ENCODE results near the gene FRMPD4.

FRMPD4 gene

DNA sequence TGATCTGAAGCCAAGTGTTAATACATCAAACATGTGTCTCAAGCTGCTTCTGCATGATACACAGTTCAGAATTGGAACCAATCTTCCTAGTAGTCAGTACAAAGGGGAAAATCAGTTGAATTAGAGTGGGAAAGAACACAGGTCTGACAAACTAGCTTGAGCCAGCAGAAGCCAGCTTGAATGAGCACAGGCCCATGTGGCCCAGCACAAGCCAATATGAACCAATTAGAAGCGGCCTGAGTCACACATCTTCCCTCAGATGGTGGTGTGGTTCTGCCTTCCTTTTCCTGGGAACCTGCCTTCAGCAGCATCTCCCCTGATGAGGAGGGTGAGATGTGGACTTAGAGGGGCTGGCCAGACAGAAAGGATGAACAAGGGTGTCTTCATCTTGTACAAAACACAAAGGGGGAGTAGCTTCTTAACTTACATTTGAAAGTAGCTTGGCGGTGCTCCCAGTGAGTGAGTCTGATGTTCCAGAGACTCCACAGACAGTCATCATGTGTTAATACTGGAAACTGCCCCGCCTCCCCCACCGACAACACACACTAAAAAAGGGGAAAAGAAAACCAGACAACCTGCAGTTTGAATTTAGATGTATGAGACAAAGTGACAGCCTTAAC, 72.0 kb downstream of the FRMPD4 start:
- no peak for DNase-seq (ENCODE audit: low read depth in 3 of 3, low spot score in 1 of 3)

DNA sequence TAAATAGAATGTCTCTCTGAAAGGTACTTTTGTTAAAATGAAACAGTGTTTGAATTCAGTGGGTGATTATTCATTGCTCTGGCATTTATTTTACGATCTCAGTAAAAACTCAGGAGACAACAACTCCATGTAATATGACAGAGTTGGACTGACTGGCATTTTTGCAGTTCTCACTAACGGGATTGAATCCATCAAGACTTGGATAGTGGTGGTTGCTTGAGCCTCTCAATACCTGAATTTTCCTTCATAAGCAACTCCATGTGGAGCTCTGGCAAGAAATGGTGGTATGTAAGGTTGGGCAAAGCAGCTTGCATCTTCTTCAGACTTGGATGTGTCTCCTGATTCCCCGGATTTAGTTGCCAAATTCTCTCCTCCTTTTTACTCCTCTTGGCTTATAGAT, 72.7 kb downstream of the FRMPD4 start:
- no peak for DNase-seq (ENCODE audit: low read depth in 3 of 3, low spot score in 1 of 3)

GRCh38 chrX:12223650-12224049, 85.4 kb downstream of the FRMPD4 start:
- no peak for DNase-seq (ENCODE audit: low read depth in 3 of 3, low spot score in 1 of 3)

GRCh38 chrX:12225107-12225506, 86.8 kb downstream of the FRMPD4 start:
- DNase-seq (ENCODE audit: low read depth in 3 of 3, low spot score in 1 of 3): no peak

- no peak for DNase-seq (ENCODE audit: low read depth in 3 of 3, low spot score in 1 of 3)
These were observed 89.3 kb downstream of the FRMPD4 start for GRCh38 chrX:12227412-12228041.

DNA sequence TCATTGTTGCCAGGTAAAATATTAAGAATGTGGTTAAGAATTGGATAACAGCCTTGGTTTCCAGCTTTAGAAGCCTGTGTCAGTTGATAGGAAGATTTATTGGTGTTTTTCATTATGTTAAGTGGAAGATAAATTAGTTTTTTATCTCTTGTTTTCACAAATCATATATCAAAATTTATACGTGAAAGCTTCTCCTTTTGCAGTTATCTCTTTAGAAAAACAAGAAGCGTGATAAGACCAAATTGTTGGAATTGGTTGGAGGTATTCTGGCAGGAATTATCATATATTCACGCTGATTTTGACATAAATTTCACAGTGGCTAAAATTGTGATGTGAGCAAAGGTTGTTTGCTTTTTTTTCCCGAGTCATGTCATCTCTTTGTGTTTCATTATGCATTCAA, 90.6 kb downstream of the FRMPD4 start:
- no peak for DNase-seq (ENCODE audit: low read depth in 3 of 3, low spot score in 1 of 3)

DNA sequence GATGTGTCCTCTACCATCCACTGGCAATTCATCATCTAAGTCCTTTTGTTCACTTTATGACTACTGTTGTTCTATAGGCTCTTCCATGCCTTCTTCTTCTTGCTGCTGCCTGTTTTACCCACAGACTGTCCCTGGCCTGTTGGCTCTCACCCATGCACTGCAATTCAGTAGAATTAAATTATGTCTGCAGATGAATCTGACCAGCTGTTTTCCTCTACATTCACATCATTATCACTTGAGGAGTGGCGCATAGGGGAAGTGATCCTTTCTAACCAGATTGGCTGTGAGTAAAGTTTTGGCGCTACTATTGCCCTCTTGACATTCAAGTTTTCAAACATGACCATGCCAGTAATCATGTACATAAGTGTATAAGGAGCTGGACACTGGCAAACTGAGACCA, 91.7 kb downstream of the FRMPD4 start:
- DNase-seq (ENCODE audit: low read depth in 3 of 3, low spot score in 1 of 3): no peak

DNA sequence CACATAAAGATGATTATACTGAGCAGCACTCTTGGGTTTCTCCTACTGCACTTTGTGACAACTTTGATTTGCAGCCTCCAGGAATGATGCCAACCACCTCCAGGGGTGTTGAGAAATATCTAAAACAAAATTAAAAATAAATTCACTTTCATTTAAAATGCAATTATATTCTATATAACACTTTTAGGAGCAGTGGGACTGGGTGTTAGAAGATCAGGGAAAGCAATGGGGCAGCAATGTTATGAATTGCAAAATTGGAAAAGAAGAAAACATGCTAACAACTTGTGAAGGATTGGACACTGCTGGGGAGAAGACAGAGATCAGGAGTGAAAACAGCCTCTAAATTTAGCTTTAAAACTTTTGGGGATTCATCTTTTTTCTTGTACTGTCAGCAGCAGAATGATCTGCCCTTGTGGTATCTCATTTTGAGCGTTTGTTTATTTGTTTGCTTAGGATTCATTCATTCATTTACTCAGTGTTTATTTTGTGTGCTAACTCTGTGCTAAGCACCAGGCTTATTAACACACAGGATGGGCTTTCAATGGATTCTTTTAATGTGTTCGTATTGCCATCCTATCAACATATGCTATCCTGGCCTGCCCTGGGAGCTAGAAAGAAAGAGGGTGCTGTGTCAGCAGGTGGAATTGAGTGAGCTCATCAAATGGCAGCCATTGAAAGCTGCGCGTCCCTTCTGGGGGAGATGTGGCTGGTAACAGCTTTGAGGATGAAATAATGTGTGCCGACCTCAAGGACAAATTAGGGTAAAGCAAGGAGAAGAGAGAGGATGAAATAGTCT, 96.5 kb downstream of the FRMPD4 start:
- no peak for DNase-seq (ENCODE audit: low read depth in 3 of 3, low spot score in 1 of 3)

DNA sequence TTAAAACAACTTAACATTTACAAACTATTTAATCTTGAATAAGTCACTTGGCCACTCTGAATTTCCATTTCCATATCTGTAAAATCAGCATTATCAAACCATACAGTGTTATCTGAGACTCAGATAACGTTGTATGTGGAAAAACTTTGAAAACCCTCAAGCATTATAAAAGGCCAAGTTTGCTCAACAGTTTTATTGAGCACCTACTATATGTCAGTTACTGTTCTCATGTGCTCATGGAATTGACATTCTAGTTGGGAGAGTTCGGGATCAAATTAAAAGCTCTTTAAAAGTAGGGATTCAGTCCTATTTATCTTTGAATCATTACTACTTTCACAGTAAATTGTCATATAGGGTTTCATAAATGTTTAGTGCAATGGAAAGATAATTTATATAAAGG, 97.9 kb downstream of the FRMPD4 start:
- no peak for DNase-seq (ENCODE audit: low read depth in 3 of 3, low spot score in 1 of 3)

GRCh38 chrX:12237131-12237530, 98.9 kb downstream of the FRMPD4 start:
- DNase-seq (ENCODE audit: low read depth in 3 of 3, low spot score in 1 of 3): no peak

DNA sequence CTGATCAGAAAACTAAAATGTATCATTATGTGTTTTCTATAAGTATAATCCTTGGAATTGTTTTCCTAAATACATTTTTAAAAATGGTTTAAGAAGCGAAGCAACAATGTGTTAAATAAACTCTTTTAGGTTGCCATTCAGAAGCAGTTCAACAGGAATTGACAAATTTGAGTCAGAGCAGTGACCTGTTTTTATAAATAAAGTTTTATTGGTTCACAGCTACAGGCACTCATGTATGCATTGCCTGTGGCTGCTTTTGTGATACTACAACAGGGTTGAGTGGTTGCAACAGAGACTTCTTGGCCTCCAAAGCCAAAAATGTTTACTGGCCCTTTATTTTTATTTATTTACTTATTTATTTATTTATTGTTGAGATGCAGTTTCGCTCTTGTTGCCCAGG, 99.5 kb downstream of the FRMPD4 start:
- DNase-seq (ENCODE audit: low read depth in 3 of 3, low spot score in 1 of 3): no peak

DNA sequence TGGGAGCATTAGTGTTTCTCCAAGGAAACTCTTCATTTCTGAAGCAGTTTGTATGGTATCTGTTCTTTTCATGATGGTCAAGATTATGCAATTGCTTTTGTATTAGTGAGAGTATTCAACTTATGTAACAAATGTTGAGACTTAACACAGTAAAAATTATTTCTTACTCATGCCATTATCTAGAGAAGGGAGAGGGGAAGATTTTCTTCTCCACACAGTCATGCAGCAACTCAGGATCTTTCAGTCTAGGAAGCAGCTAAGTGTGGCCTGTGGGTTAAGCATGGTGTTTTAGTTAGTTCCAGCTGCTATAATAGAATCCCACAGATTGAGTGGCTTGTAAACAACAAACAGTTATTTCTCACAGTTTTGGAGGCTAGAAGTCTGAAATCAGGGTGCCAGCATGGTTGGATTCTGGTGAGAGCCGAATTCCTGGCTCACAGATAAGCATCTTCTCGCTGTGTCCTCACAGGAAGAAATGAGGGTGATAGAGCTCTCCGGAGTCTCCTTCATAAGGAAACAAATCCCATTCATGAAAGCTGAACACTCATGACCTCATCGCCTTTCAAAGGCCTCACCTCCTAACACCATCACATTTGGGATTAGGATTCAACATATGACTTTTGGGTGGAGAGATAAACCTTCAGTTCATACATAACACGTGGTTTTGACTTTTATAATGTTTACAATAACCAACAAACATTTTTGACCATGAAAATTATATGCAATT, 101.2 kb downstream of the FRMPD4 start:
- no peak for DNase-seq (ENCODE audit: low read depth in 3 of 3, low spot score in 1 of 3)

DNA sequence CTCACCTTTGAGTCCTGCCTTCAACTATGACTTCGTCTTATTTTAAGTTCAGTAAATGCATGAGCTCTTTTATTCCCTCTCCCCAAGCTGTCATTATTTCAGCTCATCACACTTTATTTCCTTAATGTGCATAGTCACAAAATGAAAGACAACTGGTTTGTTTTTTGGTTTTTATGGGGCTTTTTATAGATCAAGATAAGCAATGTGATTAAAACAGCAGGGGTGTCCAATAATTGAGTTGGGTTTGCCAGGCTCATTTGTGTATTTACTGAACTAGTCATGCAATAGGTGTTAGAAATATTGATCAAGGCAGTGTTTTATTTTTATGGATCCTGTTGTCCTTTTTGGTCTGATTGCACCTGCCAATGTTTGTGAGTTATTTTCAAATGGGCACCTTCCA, 102.2 kb downstream of the FRMPD4 start:
- DNase-seq (ENCODE audit: low read depth in 3 of 3, low spot score in 1 of 3): no peak

- no peak for DNase-seq (ENCODE audit: low read depth in 3 of 3, low spot score in 1 of 3)
These were observed 102.8 kb downstream of the FRMPD4 start for GRCh38 chrX:12241026-12241425.

- DNase-seq (ENCODE audit: low read depth in 3 of 3, low spot score in 1 of 3): no peak
These were observed 107.7 kb downstream of the FRMPD4 start for GRCh38 chrX:12245650-12246645.

DNA sequence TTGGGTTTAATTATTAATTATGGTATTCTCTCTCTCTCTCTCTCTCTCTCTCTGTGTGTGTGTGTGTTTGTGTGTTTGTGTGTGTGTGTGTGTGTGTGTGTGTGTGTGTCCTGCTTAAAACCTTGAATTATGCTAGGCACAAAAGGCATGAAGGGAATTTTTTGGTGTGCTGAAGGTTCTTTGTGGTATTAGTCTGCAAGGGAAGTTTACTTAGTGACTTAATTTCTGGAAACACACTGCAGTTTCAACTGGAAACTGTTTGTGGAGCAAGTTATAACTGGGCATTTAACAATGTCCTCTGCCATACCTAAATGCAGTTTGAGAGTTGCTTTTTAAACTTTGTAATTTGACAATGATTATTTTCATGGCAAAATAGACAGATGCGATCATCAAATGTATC, 111.7 kb downstream of the FRMPD4 start:
- DNase-seq (ENCODE audit: low read depth in 3 of 3, low spot score in 1 of 3): no peak

DNA sequence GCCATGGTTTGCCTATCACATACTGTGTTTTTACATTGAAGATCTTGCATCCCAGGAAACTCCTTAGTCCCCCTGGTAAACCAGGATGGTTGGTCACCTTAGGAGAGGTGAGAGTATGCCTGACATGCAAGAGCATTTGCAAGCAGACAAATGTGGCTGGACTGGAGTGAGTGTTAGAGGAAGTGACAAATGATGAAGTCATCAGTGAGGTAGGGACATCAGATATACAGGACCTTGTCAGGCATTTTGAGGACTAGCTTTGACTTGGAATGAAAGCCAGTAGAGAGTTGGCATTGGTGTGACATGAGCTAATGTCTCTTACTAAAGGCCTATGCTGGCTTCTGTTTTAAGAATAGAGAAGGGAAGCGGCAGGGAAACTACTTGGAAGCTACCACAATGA, 124.9 kb downstream of the FRMPD4 start:
- DNase-seq (ENCODE audit: low read depth in 3 of 3, low spot score in 1 of 3): no peak

- DNase-seq (ENCODE audit: low read depth in 3 of 3, low spot score in 1 of 3): no peak
These were observed 131.2 kb downstream of the FRMPD4 start for GRCh38 chrX:12269484-12269883.

DNA sequence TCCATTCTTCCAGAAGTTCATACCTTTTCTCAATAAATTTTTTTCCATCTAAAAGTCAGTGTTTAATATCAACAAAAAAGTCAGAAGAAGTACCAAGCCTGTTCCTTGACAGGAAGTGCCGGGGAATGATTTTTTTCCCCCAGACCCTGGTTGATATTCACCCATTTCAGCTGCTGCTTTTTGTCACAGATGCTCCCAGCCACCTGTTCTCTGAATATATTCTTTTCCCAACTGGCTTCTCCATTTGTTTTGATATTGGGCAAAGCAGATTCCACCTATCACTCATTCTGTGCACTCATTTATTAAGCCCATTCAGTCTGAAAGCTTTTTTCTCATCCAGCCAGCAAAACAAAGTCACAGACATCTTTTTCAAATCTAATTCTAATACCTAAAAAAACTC, 139.9 kb downstream of the FRMPD4 start:
- no peak for DNase-seq (ENCODE audit: low read depth in 3 of 3, low spot score in 1 of 3)

DNA sequence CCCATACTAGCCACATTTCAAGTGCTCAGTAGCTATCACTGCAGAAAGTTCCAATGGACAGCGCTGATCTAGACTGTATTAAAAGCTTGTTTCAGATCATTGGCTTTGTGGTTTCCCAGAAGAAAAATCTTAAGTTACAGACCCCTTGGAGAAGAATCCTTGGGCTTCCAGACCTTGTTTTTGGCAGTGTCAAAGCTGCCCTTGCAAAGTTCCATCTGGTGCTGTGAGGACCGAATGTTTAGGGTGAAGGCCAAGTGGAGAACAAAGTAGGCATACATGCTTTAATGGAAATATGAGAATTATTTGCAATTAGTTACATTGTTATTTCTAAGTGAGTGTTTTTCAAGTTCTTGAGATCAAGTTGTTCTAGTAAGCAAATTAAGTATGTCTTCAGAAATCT, 144.7 kb downstream of the FRMPD4 start:
- no peak for DNase-seq (ENCODE audit: low read depth in 3 of 3, low spot score in 1 of 3)

Measured in stimulated activated CD4-positive, alpha-beta T cell treated with anti-CD3 and anti-CD28 coated beads, TNF-alpha, amount 100 ng/mL, for 1 hour (primary cell).